GM18505 (cell line): ENCODE results near the gene CD226.

ENCODE experiments used
- ATAC-seq: cut with Tn5 transposase; IDR thresholded peaks from one replicate; pipeline ENCODE4 v1.9.1; 2021; ENCODE audit not compliant: unreplicated experiment
- POLR2A ChIP-seq: IDR thresholded peaks from 4 replicates; pipeline ENCODE4 v1.6.1; 2011; ENCODE audit warnings: borderline replicate concordance; ENCODE audit not compliant: insufficient read depth, insufficient read length; ENCODE audit errors: extremely low read depth

CD226 gene

DNA sequence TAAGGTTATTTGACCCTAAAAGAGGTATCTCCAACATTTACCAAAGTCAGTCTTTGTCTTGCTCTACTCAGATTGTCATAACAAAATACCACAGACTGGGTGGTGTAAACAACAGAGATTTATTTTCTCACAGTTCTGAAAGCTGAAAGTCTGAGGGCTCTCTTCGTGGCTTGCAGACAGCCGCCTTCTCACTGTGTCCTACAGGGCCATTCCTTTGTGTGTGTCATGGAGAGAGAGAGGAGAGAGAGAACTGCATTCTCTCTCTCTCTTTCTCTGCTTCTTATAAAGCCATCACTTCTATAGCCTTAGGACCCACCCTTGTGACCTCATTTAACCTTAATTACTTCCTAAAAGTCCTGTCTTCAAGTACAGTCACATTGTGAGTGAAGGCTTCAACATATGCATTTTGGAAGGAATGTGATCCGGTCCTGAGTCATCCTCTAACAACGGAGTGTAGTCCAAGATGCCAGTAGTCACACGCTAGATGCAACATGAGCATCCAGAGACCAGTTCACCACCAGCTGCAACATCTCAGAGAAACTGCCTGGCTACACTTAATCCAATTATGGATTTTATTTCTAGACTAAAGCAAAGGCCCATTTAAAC is 130.2 kb downstream of the CD226 start:
- ATAC-seq: no peak
- TF ChIP-seq POLR2A: no peak

DNA sequence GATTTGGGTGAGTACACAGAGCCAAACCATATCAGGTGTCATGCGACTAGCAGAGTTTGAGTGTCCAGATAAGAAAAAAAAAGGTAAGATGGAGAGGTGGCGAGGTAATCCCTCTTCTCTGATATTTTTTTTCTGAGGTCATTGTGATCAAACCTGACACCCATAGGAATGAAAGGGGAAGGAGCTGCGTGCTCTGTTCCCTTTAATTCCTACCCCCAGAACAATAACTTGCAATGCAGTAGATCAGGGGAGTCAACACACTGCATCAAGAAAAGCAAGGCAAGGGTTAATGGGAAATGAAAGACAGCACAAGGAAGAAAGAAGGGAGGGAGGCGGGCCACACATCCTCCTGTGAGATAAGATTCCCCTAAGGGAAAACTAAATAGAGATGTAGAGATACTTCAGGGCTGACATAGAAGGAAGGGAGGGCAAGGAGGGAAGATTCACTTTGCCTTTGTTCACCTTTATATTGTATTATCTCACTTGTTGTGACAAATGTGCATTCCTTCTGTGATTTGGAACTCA is 132.8 kb downstream of the CD226 start:
- ATAC-seq: no peak
- no peak for TF ChIP-seq POLR2A

DNA sequence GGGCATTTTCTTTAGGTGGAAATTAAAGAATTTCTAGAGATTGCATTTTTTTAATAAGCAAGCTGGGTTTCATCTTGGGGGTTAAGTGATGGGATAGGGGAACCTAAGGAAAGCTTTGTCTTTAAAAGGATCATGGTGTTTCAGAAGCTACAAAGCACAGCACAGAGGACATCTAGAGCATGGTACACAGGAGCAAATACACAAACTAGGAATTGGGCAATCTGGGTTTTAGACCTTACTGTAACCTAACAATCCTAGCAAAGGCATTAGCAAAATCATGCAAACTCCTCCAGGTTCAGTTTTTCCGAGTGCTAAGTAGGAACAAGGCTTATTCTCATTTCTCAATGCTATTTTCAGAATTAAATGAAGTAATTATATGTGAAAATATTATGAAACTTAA is 134.1 kb downstream of the CD226 start:
- ATAC-seq: no peak
- TF ChIP-seq POLR2A: no peak

DNA sequence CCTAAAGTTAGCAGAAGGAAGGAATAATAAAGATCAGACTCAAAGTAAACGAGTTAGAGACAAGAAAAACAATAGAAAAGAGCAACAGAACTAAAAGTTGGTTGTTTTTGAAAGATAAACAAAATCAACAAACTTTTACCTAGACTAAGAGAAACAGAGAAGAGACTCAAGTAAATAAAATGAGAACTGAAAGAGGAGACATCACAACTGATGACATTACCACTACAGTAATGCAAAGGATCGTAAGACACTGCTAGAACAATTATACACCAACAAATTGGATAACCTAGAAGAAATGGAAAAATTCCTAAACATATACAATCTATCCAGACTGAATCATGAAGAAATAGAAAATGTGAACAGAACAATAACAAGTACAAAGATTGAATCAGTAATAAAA is 139.3 kb downstream of the CD226 start:
- no peak for ATAC-seq
- no peak for TF ChIP-seq POLR2A

DNA sequence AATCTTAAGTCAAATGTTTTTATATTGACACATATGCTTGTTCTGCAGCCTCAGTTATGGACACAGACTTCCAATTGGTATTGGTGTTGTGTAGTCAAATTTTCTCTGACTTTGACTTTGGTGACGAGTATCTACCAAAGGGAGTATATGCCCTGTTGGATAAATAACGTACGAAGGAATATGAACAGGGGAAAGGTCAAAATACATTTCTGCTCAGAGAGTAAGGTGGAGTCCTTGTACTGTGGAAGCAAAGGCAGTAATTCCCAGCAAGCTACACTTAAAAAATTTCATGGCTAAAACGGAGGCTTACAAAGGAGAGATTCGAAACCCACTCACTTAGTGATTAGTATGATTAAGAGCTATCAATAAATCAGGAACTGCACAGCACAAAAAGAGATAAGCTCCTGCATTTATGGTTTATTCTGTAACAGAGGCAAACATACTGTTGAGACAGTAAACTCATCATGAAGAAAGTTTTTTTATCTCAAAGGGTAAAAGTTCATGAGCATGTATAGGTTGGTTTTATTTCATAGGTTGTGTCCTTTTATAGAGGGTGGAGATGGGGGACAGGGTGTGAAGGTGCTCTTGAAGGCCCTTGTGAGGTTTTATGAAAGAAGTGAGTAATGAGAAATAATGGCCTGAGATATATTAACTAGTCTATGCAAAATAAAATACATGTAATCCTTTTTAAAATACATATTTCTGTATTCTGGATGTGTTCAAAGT is 142.7 kb downstream of the CD226 start:
- no peak for ATAC-seq
- TF ChIP-seq POLR2A: no peak
